Body of pancreas (tissue), 4 donors: Measurements from ENCODE around the gene SCN2B. TPM values are rescaled to one million over a fixed set of nuclear protein-coding genes. Genes with fewer than 3 reads are reported as not detected.
A peak's percentile ranks its signal among the peaks of the same experiment; 100 is the strongest.

ENCODE experiments used
- ATAC-seq: fragments of 150-250 bp; one replicate; pipeline ENCODE4 v1.9.1; 2016
- DNase-seq, 4 donors: peaks; one replicate each; pipeline ENCODE4 v3.0.0-alpha.2; 2019
- H3K27ac ChIP-seq, 4 donors: fragments of 200-600 bp; sonication (generic); 1 replicate in 3 of 4; 2 replicates in 1 of 4; pipeline versions ENCODE4 v1.5.1 to v1.6.1; 2016 to 2019; ENCODE audit warnings: mild to moderate bottlenecking in 1 of 4, mixed read lengths in 1 of 4, moderate library complexity in 1 of 4
- H3K27me3 ChIP-seq, 2 donors: fragments of 200-600 bp; sonication (generic); one replicate each; pipeline ENCODE4 v1.6.0; 2016; ENCODE audit warnings: mild to moderate bottlenecking in 1 of 2
- H3K36me3 ChIP-seq, 2 donors: fragments of 200-600 bp; sonication (generic); replicated peaks in 1 of 2; 2 replicates each; pipeline ENCODE4 v1.5.1; 2016; ENCODE audit warnings: low read depth in 2 of 2; ENCODE audit not compliant: insufficient read depth in 1 of 2
- H3K4me1 ChIP-seq: fragments of 200-600 bp; sonication (generic); one replicate; pipeline ENCODE4 v1.6.0; 2016
- H3K4me3 ChIP-seq, 2 donors: fragments of 200-600 bp; sonication (generic); 1 replicate in 1 of 2; 2 replicates in 1 of 2; pipeline ENCODE4 v1.5.1; 2016 to 2019
- H3K9me3 ChIP-seq, 3 donors: fragments of 200-600 bp; sonication (generic); 1 replicate in 2 of 3; 2 replicates in 1 of 3; pipeline ENCODE4 v1.5.1; 2016
- POLR2A ChIP-seq, 3 donors: fragments of 450-650 bp; IDR thresholded peaks; one replicate each; pipeline ENCODE4 v1.6.1; 2016; ENCODE audit warnings: antibody characterized with exemption in 3 of 3, mild to moderate bottlenecking in 2 of 3
- WGBS, 2 donors: methylation state at CpG; one replicate each; pipeline ENCODE4 v1.1.5; 2017; 5-methylcytosine and 5-hydroxymethylcytosine counted together
- intact Hi-C: fragments of 100-400 bp; cut with DNase I; formaldehyde crosslinking; loops from one replicate; pipeline ENCODE4 v1.15.1; 2023
- total RNA-seq, 2 donors: library from RNA; depleted of rRNA; stranded (reverse); fragments of >200 nt; gene quantifications; one replicate each; pipeline ENCODE4 v1.1.0, GENCODE V29; 2016
- TF ChIP-seq, protein P1 (sequence below), 7 experiments: fragments of 450-650 bp in 4 of 7; fragments of 200-600 bp in 3 of 7; sonication (generic) in 3 of 7; IDR thresholded peaks; one replicate each; pipeline ENCODE4 v1.5.1; 2016 to 2019; ENCODE audit warnings: antibody characterized with exemption in 7 of 7

The SCN2B gene
- total RNA-seq, 2 donors from 2014 or later = under 0.01 TPM; not detected in 1

DNA sequence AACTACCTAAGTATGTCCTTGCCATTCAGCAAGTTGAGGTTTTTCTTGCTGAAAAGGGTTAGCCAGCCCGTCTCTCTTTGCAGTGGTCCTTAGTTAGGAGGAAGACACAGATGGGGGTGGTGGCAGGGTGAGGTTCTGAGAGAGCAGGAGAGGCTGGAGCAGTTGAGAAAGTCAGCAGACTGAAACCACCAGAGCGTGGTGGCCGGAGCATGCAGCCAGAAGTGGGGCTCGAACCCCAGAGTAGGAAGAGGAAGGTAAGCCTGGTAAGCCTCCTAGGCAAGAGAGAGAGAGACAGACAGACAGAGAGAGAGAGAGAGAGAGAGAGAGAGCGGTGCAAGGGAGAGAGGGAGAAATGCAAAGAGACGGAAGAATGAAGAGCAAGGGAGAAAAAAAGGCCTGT lies 14.7 kb downstream of the SCN2B start:
- 74 to 77% methylated on average over 5 to 6 of the region's 6 CpGs for WGBS, 2 donors
- TF ChIP-seq, protein P1, sequence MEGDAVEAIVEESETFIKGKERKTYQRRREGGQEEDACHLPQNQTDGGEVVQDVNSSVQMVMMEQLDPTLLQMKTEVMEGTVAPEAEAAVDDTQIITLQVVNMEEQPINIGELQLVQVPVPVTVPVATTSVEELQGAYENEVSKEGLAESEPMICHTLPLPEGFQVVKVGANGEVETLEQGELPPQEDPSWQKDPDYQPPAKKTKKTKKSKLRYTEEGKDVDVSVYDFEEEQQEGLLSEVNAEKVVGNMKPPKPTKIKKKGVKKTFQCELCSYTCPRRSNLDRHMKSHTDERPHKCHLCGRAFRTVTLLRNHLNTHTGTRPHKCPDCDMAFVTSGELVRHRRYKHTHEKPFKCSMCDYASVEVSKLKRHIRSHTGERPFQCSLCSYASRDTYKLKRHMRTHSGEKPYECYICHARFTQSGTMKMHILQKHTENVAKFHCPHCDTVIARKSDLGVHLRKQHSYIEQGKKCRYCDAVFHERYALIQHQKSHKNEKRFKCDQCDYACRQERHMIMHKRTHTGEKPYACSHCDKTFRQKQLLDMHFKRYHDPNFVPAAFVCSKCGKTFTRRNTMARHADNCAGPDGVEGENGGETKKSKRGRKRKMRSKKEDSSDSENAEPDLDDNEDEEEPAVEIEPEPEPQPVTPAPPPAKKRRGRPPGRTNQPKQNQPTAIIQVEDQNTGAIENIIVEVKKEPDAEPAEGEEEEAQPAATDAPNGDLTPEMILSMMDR (IDR thresholded peaks at IDR 0.05) = no peak
- no peak for TF ChIP-seq POLR2A (IDR thresholded peaks at IDR 0.05)
- no peak for ATAC-seq
- no peak overlapping the region for H3K4me3 ChIP-seq
- no peaks in the 10 kb centered on the region for H3K9me3 ChIP-seq
- intact Hi-C loops = no loop called here
- DNase-seq = no peak
- H3K27ac ChIP-seq = no peak overlapping the region
- H3K27me3 ChIP-seq = no peaks in the 10 kb centered on the region
- H3K36me3 ChIP-seq = no peaks in the 10 kb centered on the region
- H3K4me1 ChIP-seq = no peaks in the 10 kb centered on the region

DNA sequence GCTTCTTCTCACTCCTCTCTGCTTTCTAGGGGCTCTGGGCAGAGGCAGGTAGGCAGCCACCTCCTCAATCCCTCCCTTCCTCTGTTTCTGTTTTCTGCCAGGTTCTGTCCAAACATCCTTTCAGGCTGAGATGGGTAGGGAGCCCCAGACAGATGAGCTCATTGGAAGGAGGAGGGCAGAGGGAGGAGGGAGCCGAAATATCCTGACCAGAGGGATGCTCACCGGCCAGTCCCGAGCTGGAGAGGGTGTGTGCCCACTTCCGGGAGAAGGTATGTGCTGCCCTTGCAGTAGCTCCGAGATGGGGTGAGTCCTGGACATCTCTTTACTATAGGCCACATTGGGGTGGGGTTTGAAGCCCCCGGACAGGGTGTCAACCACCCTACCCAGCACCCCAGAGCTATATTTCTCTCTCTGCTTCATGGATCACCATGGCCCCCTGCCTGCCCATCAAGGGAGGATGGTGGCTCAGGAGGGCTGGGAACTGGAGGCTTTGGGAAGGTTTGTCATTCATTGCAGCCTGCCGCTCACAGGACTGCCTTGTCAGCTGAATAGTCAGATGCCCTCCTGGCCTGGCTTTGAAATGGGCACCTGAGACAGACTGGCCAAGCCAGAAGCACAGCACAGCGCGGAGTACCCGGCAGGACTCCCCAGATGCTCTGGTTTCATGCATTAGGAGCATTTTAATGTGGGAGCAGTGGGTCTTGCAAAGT lies 19.1 kb downstream of the SCN2B start:
- Histone ChIP-seq H3K36me3 (no peaks in the 10 kb centered on the region), H3K27ac (no peak overlapping the region), H3K9me3 (no peaks in the 10 kb centered on the region), H3K27me3 (peaks cover 0 to 3% of the 10 kb centered on the region in 2 donors), H3K4me3 (no peak overlapping the region), H3K4me1 (peaks cover 10% of the 10 kb centered on the region)
- intact Hi-C loops = no loop called here
- DNase-seq (no peak), ATAC-seq (no peak)
- 37 to 52% methylated on average over 4 to 10 of the region's 10 CpGs for WGBS, 2 donors
- TF ChIP-seq POLR2A (IDR thresholded peaks at IDR 0.05) = no peak
- TF ChIP-seq, protein P1 (IDR thresholded peaks at IDR 0.05) = no peak

DNA sequence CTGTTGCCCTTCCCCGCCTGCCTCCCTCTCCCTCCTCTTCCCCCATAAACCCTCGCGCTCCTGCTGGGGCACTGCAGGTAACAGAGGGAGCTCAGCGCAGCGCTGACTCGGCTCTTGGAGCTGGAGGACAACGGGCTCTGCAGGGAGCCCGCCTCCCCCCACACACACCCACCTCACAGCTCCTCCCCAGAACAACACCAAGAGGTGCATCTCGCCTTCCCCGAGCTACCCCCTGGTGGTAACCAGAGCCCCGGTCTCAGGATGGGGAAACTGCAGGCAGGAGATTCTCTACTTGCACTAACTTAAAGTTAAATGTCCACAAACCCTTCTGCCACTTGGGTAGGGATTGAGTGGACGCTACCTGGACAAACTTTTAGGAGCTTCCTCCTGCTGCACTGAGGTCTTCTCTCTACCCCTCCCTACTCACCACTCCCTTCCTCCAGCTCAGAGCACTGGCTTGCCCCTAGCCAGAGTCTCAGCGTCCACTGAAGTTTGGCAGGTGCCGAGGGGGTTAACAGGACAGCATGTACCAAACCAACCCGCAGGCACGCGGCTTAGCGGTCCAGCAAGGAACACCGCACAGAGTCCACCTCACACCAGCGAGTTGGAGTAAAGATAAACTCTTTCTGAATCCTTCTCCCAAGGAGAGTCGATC lies 19.8 kb downstream of the SCN2B start:
- H3K36me3 ChIP-seq = no peaks in the 10 kb centered on the region
- WGBS, 2 donors = 4 to 8% methylated on average over 18 to 21 of the region's 21 CpGs
- intact Hi-C loops = no loop called here
- no peaks in the 10 kb centered on the region for H3K9me3 ChIP-seq
- H3K27ac ChIP-seq = no peak overlapping the region
- no peak overlapping the region for H3K4me3 ChIP-seq
- TF ChIP-seq, protein P1 (IDR thresholded peaks at IDR 0.05) = no peak
- no peak for TF ChIP-seq POLR2A (IDR thresholded peaks at IDR 0.05)
- H3K27me3 ChIP-seq = peaks cover 0 to 5% of the 10 kb centered on the region in 2 donors
- ATAC-seq = no peak
- DNase-seq = peak in 2 of 4 donors; percentile 21 to 29
- H3K4me1 ChIP-seq = peaks cover 16% of the 10 kb centered on the region

DNA sequence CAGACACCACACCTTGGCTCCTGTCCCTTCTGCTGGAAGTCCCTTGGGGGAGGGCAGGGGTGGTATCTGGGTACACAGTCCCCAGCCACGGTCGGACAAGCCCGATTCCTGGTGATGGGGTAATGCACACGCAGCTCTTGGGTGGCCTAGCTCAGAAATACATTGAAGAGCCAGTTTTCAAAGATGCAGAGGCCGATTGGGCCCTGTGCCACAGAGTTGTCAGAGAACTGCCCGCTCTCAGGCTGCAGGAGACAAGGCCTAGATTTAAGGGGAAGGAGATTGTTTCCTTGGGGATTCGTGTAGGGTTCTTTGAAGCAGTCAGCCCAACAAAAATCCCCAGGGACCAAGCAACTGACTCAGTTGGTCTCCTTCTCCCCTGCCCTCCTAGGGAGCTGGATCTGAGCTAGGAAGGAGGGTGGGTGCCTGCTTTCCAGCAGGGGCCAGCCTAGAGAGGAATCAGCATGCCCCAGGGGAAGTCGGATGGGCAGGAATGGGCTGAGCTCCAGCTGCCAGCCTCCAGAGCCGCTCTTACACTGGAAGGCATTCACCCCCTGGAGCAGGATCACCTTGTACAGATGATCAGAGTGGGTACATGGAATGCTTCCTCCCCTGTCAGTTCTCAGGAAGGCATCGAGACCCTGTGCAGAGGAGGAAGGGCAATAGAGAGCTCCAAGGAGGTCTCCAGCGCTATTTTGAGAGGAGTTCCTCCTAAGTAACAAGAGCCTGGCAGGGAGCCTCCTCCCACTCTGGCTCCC lies 20.5 kb downstream of the SCN2B start:
- no peaks in the 10 kb centered on the region for H3K36me3 ChIP-seq
- no peaks in the 10 kb centered on the region for H3K9me3 ChIP-seq
- ATAC-seq = no peak
- 47 to 61% methylated on average over 9 to 11 of the region's 11 CpGs for WGBS, 2 donors
- H3K4me1 ChIP-seq = peaks cover 16% of the 10 kb centered on the region
- intact Hi-C loops = no loop called here
- H3K27ac ChIP-seq = no peak overlapping the region
- peaks cover 0 to 5% of the 10 kb centered on the region in 2 donors for H3K27me3 ChIP-seq
- TF ChIP-seq, protein P1 (IDR thresholded peaks at IDR 0.05) = no peak
- TF ChIP-seq POLR2A (IDR thresholded peaks at IDR 0.05) = no peak
- DNase-seq = no peak
- no peak overlapping the region for H3K4me3 ChIP-seq
